Subcutaneous adipose tissue (tissue), 4 donors: Measurements from ENCODE around the gene COBL. TPM values are rescaled to one million over a fixed set of nuclear protein-coding genes. Genes with fewer than 3 reads are reported as not detected.

ENCODE experiments used
- total RNA-seq, 4 donors: library from RNA; depleted of rRNA; stranded (reverse); fragments of >200 nt; gene quantifications; one replicate each; pipeline ENCODE4 v1.1.0, GENCODE V29; 2016
- TF ChIP-seq, protein P1 (sequence below): fragments of 450-650 bp; IDR thresholded peaks from one replicate; pipeline ENCODE4 v1.5.1; 2016; ENCODE audit warnings: low read depth, mild to moderate bottlenecking, control low read depth, antibody characterized with exemption, moderate library complexity

Gene COBL
- total RNA-seq, 4 donors from 2014 or later = 0.51 to 1.8 (median 0.93) TPM

DNA sequence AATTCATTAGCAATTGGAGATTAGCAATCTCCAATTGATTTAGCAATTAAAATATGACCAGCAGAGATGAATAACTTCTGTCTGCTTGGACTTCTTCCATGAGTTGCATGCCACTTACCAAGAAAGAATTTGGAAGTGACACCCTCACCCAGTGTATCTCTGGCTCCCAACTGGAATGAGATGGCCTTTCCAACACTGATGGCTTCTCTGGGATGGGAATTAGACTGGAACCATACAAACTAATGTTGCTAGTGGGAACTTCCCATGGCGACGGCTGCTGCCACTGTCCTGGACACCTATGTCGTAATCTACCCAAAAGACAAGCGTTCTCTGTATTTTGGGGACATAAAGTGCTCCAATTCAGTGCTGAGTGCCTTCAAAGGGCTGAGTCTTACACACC is 192.3 kb downstream of the COBL start:
- TF ChIP-seq, protein P1, sequence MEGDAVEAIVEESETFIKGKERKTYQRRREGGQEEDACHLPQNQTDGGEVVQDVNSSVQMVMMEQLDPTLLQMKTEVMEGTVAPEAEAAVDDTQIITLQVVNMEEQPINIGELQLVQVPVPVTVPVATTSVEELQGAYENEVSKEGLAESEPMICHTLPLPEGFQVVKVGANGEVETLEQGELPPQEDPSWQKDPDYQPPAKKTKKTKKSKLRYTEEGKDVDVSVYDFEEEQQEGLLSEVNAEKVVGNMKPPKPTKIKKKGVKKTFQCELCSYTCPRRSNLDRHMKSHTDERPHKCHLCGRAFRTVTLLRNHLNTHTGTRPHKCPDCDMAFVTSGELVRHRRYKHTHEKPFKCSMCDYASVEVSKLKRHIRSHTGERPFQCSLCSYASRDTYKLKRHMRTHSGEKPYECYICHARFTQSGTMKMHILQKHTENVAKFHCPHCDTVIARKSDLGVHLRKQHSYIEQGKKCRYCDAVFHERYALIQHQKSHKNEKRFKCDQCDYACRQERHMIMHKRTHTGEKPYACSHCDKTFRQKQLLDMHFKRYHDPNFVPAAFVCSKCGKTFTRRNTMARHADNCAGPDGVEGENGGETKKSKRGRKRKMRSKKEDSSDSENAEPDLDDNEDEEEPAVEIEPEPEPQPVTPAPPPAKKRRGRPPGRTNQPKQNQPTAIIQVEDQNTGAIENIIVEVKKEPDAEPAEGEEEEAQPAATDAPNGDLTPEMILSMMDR = no peak

DNA sequence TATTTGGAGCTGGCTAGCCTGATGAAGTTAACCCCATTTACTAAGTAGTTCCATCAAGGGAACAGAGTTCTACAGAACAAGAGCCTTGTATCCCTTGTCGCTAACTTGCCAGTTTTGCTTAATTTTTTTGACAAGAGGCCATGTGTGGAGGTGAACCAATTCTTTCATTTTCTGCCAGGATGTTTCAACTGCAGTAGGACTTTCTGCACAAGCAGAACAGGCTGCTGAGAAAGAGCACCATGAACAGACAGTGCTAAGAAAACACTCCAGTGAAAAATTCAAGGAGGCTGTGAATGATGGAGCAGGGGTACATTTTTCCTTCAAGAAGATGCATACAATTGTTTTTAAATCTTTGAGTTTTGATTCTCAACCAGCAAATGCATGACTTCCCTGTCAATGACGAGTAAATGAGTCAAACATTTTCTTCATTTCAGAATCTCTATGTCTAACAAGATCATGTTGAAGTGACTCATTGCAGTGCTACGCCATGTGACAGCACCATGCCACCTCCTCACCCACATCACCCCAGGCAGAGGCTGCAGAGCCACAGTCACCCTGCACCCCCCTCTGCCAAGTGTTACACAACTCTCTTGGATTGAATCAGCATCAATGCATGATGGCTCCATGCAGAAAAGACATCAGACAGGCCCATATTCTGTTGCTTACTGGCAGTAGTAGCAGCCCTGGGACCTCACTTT is 193.1 kb downstream of the COBL start:
- TF ChIP-seq, protein P1 = no peak

DNA sequence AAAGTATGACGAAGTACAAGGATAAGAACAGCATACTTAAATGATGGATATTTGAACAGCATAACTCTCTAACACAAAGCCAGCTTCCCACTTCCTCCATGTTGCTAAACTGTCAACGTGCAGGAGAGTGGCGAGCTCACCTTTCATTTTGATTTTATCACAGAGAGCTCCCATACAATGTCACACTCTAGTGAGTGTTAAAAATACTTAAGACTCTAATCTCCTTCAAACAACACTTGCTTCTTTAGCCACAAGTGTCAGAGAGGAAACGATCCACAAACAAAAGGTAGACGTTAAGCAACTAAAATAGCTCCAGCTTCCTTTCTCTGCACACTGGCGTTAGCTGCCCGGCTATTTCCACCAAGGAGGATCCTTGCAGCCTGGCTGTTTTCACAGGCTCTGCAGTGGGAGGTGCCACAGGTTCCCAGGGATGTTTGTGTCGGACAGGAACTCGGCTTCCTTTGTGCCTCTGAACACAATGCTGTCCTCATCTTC is 194.6 kb downstream of the COBL start:
- TF ChIP-seq, protein P1 = no peak

DNA sequence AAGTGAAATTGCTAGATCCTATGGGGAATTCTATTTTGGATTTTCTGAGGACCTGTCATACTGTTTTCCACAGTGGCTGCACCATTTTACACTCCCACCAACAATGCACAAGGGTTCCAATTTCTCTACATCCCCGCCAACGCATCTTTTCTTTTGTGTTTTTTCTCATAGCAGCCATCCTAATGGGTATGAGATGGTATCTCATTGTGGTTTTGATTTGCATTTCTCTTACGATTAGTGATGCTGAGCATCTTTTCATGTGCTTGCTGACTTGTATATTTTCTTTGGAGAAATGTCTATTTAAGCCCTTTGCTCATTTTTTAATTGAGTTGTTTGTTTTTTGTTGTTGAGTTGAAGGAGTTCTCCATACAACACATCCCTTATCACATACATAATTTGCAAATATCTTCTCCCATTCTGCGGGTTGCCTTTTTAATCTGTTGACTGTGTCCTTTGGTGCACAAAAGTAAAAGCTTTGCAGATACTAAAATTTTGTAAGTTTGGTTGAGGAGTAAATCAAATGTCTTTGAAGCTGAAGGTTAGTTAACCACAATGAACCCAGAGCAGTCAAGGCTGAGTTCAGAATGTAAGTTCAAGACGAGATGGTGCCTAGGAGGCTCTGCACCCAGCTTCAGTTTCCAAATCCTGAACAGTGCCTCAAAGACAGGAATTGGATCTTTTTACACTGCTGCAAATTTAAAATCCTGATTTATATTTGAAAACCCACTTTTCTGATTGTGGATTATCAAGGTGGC is 195.4 kb downstream of the COBL start:
- TF ChIP-seq, protein P1 = no peak

DNA sequence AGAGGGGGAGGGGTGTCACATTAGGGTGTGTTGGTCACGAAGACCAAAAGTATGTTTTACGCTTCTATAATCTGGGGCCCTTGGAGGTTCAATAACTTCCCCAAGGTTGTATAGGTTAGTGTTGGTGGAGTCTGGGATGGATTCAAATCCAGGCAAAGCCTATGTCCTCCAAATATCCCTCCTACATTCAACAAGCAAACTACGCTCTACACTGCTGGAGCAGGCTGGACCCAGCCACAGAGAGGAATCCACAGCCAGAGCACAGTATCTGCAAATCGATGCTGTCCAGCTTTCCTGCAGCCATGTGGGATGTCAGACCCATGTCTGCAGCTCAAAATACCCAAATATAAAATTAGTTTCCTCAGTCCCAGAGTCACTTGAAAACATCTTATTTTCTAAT is 198.0 kb downstream of the COBL start:
- TF ChIP-seq, protein P1 = no peak

DNA sequence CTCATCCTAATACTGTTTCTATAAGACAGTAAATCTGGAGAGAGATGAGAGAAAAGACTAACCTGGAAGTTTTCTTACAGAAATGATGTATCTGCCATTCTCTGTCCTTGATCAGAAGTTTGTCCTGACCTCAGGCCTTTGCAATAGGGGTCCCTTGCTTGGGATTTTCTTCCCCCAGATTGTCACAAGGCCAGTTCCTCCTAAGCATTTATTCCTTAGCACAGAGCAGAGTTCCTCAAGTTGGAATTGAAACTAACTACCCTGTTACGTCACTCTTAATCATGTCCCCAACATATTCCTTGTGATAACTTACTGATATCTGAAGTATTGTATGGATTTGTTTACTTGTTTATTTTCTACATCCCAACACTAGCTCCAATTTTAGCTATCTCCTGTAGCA is 202.1 kb downstream of the COBL start:
- TF ChIP-seq, protein P1 = no peak

DNA sequence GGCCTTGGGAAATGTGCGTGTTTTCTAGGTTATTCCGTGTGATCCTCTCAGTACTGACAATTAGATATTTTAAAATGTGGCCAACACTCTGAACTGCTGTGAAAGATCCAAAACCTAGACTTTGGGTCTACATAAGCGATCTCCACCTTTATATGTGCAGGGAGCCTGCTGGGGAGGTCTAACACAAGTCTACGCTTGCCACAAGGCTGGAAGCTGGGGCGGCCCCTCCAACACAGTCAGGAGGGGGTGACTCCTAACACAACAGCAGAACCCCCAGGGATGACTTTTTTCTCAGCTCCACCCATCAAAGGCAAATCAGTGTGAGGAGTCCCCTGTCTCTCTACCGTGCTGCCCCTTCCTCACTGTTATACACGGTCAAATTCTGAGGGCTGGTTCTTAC is 202.6 kb downstream of the COBL start:
- TF ChIP-seq, protein P1 = no peak
